GM19238 (cell line): ENCODE results near the gene RAB9A.

Source experiments
- DNase-seq: peaks from one replicate; pipeline ENCODE4 v3.0.0; 2011; ENCODE audit warnings: low spot score; ENCODE audit not compliant: insufficient read length

Gene RAB9A

GRCh38 chrX:13747836-13748235 lies 58.9 kb downstream of the RAB9A start:
- DNase-seq: no peak

DNA sequence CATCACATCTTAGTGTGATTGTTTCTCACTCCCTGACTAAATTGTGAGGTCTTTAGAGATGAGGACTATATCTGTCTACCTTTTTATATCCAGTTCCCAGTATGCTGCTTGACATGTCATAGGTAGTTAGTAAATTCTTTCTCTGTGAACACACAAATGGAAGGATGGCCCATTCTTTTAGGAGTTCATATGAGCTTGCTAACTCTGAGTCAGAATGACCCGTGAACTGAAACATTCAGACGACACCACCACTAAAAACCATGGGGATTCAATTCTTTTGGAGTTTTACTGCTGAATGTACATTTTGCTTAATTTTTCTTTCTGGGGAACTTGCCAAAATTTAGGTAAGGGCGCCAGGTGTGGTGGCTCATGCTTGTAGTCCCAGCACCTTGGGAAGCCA lies 59.6 kb downstream of the RAB9A start:
- DNase-seq: no peak

- DNase-seq: no peak
Measured at GRCh38 chrX:13750204-13750603, 61.3 kb downstream of the RAB9A start.

- DNase-seq: no peak
Measured at GRCh38 chrX:13750812-13751211, 61.9 kb downstream of the RAB9A start.

- DNase-seq: no peak
Measured at GRCh38 chrX:13752141-13752540, 63.2 kb downstream of the RAB9A start.

- DNase-seq: no peak
Measured at GRCh38 chrX:13752646-13753045, 63.7 kb downstream of the RAB9A start.

GRCh38 chrX:13754765-13755164 lies 65.8 kb downstream of the RAB9A start:
- DNase-seq: no peak

- DNase-seq: no peak
Measured at GRCh38 chrX:13755254-13755653, 66.3 kb downstream of the RAB9A start.

- DNase-seq: no peak
Measured at GRCh38 chrX:13756381-13756780, 67.5 kb downstream of the RAB9A start.

DNA sequence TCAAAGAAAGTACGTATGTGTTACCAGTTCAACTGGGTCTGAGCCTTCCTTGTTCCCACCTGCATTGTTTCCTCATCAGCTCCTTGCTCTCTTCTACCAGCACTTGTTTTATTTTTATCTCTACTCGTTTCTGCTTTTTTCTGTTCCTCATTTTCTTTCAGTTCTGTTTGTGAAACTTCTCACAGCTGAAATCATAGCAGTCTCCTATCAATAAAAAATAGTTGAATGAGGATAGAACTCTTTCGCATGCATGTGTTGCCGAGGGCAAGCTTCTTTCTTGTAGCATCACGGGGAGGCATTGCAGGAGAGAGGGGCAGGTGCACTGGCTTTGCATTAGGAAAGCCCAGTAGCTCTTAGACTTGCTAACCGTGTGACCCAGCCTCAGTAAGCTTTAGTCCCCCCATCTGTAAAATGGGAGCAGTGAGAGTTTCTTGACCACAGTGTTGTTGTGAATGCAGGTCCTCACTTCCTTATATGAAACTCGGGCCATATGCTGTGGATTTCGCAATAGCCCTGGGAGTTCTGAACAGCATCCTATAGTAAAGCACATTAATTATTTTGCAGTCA lies 70.3 kb downstream of the RAB9A start:
- no peak for DNase-seq
